NCI-H2107 (cell line): Measurements from ENCODE around the gene GYS1.
"Not testable (repeated sequence)": the region's sequence is repeated elsewhere in the genome, so short reads cannot be mapped to it uniquely, and the experiment has no call there.

Experiments used
- DNase-seq: peaks from one replicate; lab custom pipeline; 2025; lab: John Stamatoyannopoulos, UW

Gene GYS1

GRCh38 chr19:48938256-48938655 lies 54.9 kb downstream of the GYS1 start:
- DNase-seq = no peak

GRCh38 chr19:48935864-48936263 lies 57.2 kb downstream of the GYS1 start:
- DNase-seq = no peak

GRCh38 chr19:48934837-48935236 lies 58.3 kb downstream of the GYS1 start:
- no peak for DNase-seq

- DNase-seq = peak; percentile 64
Observed at GRCh38 chr19:48933382-48933932, 59.7 kb downstream of the GYS1 start, which contains the start of gene DHDH. TSS of gene DHDH (plus strand) at chr19:48933699. CDS start at chr19:48933722, 23 bp downstream.

GRCh38 chr19:48928164-48929025 lies 64.7 kb downstream of the GYS1 start:
- no peak for DNase-seq

GRCh38 chr19:48927692-48928091 lies 65.4 kb downstream of the GYS1 start:
- not testable (repeated sequence) for DNase-seq

- peak; percentile 4 for DNase-seq
Observed at GRCh38 chr19:48926909-48927308, 66.2 kb downstream of the GYS1 start.

- DNase-seq = not testable (repeated sequence)
Observed at GRCh38 chr19:48925890-48926289, 67.2 kb downstream of the GYS1 start.

GRCh38 chr19:48925240-48925843 lies 67.8 kb downstream of the GYS1 start:
- no peak for DNase-seq

- DNase-seq = no peak
Observed at GRCh38 chr19:48922548-48923490, 70.3 kb downstream of the GYS1 start.

- no peak for DNase-seq
Observed at GRCh38 chr19:48921721-48922500, 71.2 kb downstream of the GYS1 start.

- no peak for DNase-seq
Observed at GRCh38 chr19:48920949-48921348, 72.2 kb downstream of the GYS1 start.

- DNase-seq = not testable (repeated sequence)
Observed at GRCh38 chr19:48919271-48919670, 73.8 kb downstream of the GYS1 start.

GRCh38 chr19:48918801-48919247 lies 74.3 kb downstream of the GYS1 start:
- no peak for DNase-seq
